Fibroblast of mammary gland (primary cell): ENCODE results near the gene LRRC56.

Experiments used
- DNase-seq: peaks from one replicate; pipeline ENCODE4 v3.0.0-alpha.2; 2010; ENCODE audit warnings: low read depth
- H3K4me3 ChIP-seq: 2 replicates; pipeline ENCODE4 v1.5.1; 2011; ENCODE audit warnings: low read depth, mild to moderate bottlenecking, low read length, moderate library complexity; ENCODE audit not compliant: control insufficient read depth
- CTCF ChIP-seq: conservative IDR thresholded peaks from 2 replicates; pipeline ENCODE4 v1.5.1; 2011; ENCODE audit warnings: low read depth, low read length, inconsistent platforms; ENCODE audit not compliant: control insufficient read depth, insufficient read depth

Gene LRRC56

GRCh38 chr11:532527-532985, 4.8 kb upstream of the LRRC56 start:
- no peak for TF ChIP-seq CTCF

GRCh38 chr11:532986-533585, 4.2 kb upstream of the LRRC56 start:
- H3K4me3 ChIP-seq, result no peak overlapping the region
- TF ChIP-seq CTCF, result no peak
- no peak for DNase-seq

More at GRCh38 chr11:532527-532985, 4.8 kb upstream of the LRRC56 start:
- no peak for DNase-seq
- no peak overlapping the region for H3K4me3 ChIP-seq

- peak overlapping the region; percentile 67 for H3K4me3 ChIP-seq
- no peak for TF ChIP-seq CTCF
- no peak for DNase-seq
Observed at GRCh38 chr11:533586-534395, 3.5 kb upstream of the LRRC56 start.

GRCh38 chr11:534396-535209, 2.7 kb upstream of the LRRC56 start:
- H3K4me3 ChIP-seq, result peak overlapping the region; percentile 67
- DNase-seq, result no peak

GRCh38 chr11:535210-535518, 2.2 kb upstream of the LRRC56 start:
- DNase-seq, result no peak
- peak overlapping the region; percentile 67 for H3K4me3 ChIP-seq
- no peak for TF ChIP-seq CTCF

More at GRCh38 chr11:534396-535209, 2.7 kb upstream of the LRRC56 start:
- no peak for TF ChIP-seq CTCF

- peak within 1 kb of the TSS; percentile 67 for H3K4me3 ChIP-seq
- no peak for TF ChIP-seq CTCF
Observed at GRCh38 chr11:535519-536454, 1.5 kb upstream of the LRRC56 start, which contains the start of gene HRAS. TSS of gene HRAS (minus strand) at chr11:535576.

More at GRCh38 chr11:535519-536454, 1.5 kb upstream of the LRRC56 start, which contains the start of gene HRAS:
- DNase-seq, result peak; percentile 90
